Stimulated activated effector memory CD8-positive, alpha-beta T cell treated with anti-CD3 and anti-CD28 coated beads, Interleukin-12 subunit alpha, Interleukin-12 subunit beta, amount 100 ng/mL, for 72 hours (primary cell): ENCODE data around the gene CACNA2D4.

ENCODE experiments used
- ATAC-seq: fragments of 150-1000 bp; cut with Tn5 transposase; 2 replicates; pipeline ENCODE4 v1.10.0; 2021
- DNase-seq, 2 donors: peaks; one replicate each; pipeline ENCODE4 v3.0.0; 2021 to 2022; ENCODE audit warnings: low spot score in 2 of 2
- H3K27ac Mint-ChIP-seq: one replicate; pipeline ENCODE4 v1.8.0; 2022; ENCODE audit warnings: mild to moderate bottlenecking, mixed read lengths
- H3K36me3 Mint-ChIP-seq: one replicate; pipeline ENCODE4 v1.8.0; 2022; ENCODE audit warnings: mild to moderate bottlenecking, mixed read lengths
- H3K4me1 Mint-ChIP-seq: one replicate; pipeline ENCODE4 v1.8.0; 2022; ENCODE audit warnings: mixed read lengths
- H3K4me3 Mint-ChIP-seq: one replicate; pipeline ENCODE4 v1.8.0; 2022; ENCODE audit warnings: mild to moderate bottlenecking, mixed read lengths
- H3K9me3 Mint-ChIP-seq: one replicate; pipeline ENCODE4 v1.8.0; 2022; ENCODE audit warnings: mixed read lengths

Gene CACNA2D4

GRCh38 chr12:1810201-1810930, 108.1 kb downstream of the CACNA2D4 start:
- no peak for DNase-seq
- Mint-ChIP-seq H3K36me3 (peaks cover 5% of the 10 kb centered on the region), H3K27ac (peak overlapping the region; percentile 89), H3K4me3 (peak overlapping the region; percentile 76), H3K4me1 (peaks cover 34% of the 10 kb centered on the region), H3K9me3 (no peaks in the 10 kb centered on the region)
- ATAC-seq, result no peak

GRCh38 chr12:1809591-1810190, 108.8 kb downstream of the CACNA2D4 start:
- H3K36me3 Mint-ChIP-seq, result peaks cover 5% of the 10 kb centered on the region
- H3K27ac Mint-ChIP-seq, result peak overlapping the region; percentile 89
- H3K4me3 Mint-ChIP-seq, result peak overlapping the region; percentile 76
- peaks cover 38% of the 10 kb centered on the region for H3K4me1 Mint-ChIP-seq
- ATAC-seq (no peak), DNase-seq (no peak)
- H3K9me3 Mint-ChIP-seq, result no peaks in the 10 kb centered on the region

- peaks cover 5% of the 10 kb centered on the region for H3K36me3 Mint-ChIP-seq
- H3K27ac Mint-ChIP-seq, result peak overlapping the region; percentile 89
- peaks cover 44% of the 10 kb centered on the region for H3K4me1 Mint-ChIP-seq
- H3K4me3 Mint-ChIP-seq, result peak overlapping the region; percentile 76
- DNase-seq (no peak), ATAC-seq (peak; percentile 43)
- H3K9me3 Mint-ChIP-seq, result no peaks in the 10 kb centered on the region
These were observed 109.5 kb downstream of the CACNA2D4 start for GRCh38 chr12:1808798-1809480.

GRCh38 chr12:1808036-1808797, 110.2 kb downstream of the CACNA2D4 start:
- Mint-ChIP-seq H3K36me3 (peaks cover 5% of the 10 kb centered on the region), H3K4me1 (peaks cover 44% of the 10 kb centered on the region), H3K9me3 (no peaks in the 10 kb centered on the region), H3K4me3 (peak overlapping the region; percentile 76), H3K27ac (peak overlapping the region; percentile 89)
- ATAC-seq, result no peak
- DNase-seq, result no peak

GRCh38 chr12:1807087-1807860, 111.2 kb downstream of the CACNA2D4 start:
- H3K4me1 Mint-ChIP-seq, result peaks cover 44% of the 10 kb centered on the region
- ATAC-seq (no peak), DNase-seq (no peak)
- H3K27ac Mint-ChIP-seq, result peak overlapping the region; percentile 24
- H3K36me3 Mint-ChIP-seq, result peaks cover 5% of the 10 kb centered on the region
- H3K4me3 Mint-ChIP-seq, result no peak overlapping the region
- H3K9me3 Mint-ChIP-seq, result no peaks in the 10 kb centered on the region

GRCh38 chr12:1806301-1807086, 112.0 kb downstream of the CACNA2D4 start:
- Mint-ChIP-seq H3K4me1 (peaks cover 41% of the 10 kb centered on the region), H3K27ac (peak overlapping the region; percentile 26), H3K36me3 (peaks cover 5% of the 10 kb centered on the region), H3K4me3 (no peak overlapping the region), H3K9me3 (no peaks in the 10 kb centered on the region)
- DNase-seq (no peak), ATAC-seq (no peak)

- no peak for ATAC-seq
- peaks cover 32% of the 10 kb centered on the region for H3K4me1 Mint-ChIP-seq
- H3K36me3 Mint-ChIP-seq, result peaks cover under 1% of the 10 kb centered on the region
- no peak overlapping the region for H3K4me3 Mint-ChIP-seq
- DNase-seq, result no peak
- H3K27ac Mint-ChIP-seq, result peak overlapping the region; percentile 90
- H3K9me3 Mint-ChIP-seq, result no peaks in the 10 kb centered on the region
These were observed 112.9 kb downstream of the CACNA2D4 start for GRCh38 chr12:1805441-1806081.

- H3K4me1 Mint-ChIP-seq, result peaks cover 24% of the 10 kb centered on the region
- ATAC-seq, result peak; percentile 80
- peak; percentile 68 to 91 for DNase-seq
- no peaks in the 10 kb centered on the region for H3K9me3 Mint-ChIP-seq
- peak overlapping the region; percentile 90 for H3K27ac Mint-ChIP-seq
- no peaks in the 10 kb centered on the region for H3K36me3 Mint-ChIP-seq
- peak overlapping the region; percentile 40 for H3K4me3 Mint-ChIP-seq
These were observed 113.7 kb downstream of the CACNA2D4 start for GRCh38 chr12:1804545-1805332.

GRCh38 chr12:1803736-1804135, 114.7 kb downstream of the CACNA2D4 start:
- Mint-ChIP-seq H3K27ac (no peak overlapping the region), H3K36me3 (no peaks in the 10 kb centered on the region), H3K4me3 (no peak overlapping the region), H3K9me3 (no peaks in the 10 kb centered on the region), H3K4me1 (peaks cover 16% of the 10 kb centered on the region)
- DNase-seq, result no peak
- no peak for ATAC-seq

- no peak for DNase-seq
- no peak overlapping the region for H3K4me3 Mint-ChIP-seq
- no peak for ATAC-seq
- no peaks in the 10 kb centered on the region for H3K36me3 Mint-ChIP-seq
- H3K4me1 Mint-ChIP-seq, result peaks cover 16% of the 10 kb centered on the region
- H3K9me3 Mint-ChIP-seq, result no peaks in the 10 kb centered on the region
- H3K27ac Mint-ChIP-seq, result no peak overlapping the region
These were observed 117.0 kb downstream of the CACNA2D4 start for GRCh38 chr12:1801303-1801975.

GRCh38 chr12:1800401-1801302, 117.8 kb downstream of the CACNA2D4 start:
- Mint-ChIP-seq H3K4me3 (no peak overlapping the region), H3K4me1 (peaks cover 20% of the 10 kb centered on the region), H3K27ac (peak overlapping the region; percentile 73), H3K9me3 (no peaks in the 10 kb centered on the region), H3K36me3 (peaks cover 4% of the 10 kb centered on the region)
- DNase-seq (peak in 1 of 2 donors; percentile 62), ATAC-seq (no peak)

GRCh38 chr12:1799882-1800400, 118.5 kb downstream of the CACNA2D4 start:
- no peak for DNase-seq
- peaks cover 22% of the 10 kb centered on the region for H3K4me1 Mint-ChIP-seq
- peak overlapping the region; percentile 71 for H3K27ac Mint-ChIP-seq
- peaks cover 6% of the 10 kb centered on the region for H3K36me3 Mint-ChIP-seq
- no peaks in the 10 kb centered on the region for H3K9me3 Mint-ChIP-seq
- H3K4me3 Mint-ChIP-seq, result no peak overlapping the region
- ATAC-seq, result no peak
